GM19351 (cell line): ENCODE data around the gene OTOP1.
"Not testable (repeated sequence)": the region's sequence is repeated elsewhere in the genome, so short reads cannot be mapped to it uniquely, and the experiment has no call there.

Experiments
- ATAC-seq: cut with Tn5 transposase; IDR thresholded peaks from one replicate; pipeline ENCODE4 v1.9.1; 2021; ENCODE audit warnings: mild to moderate bottlenecking, moderate library complexity; ENCODE audit not compliant: unreplicated experiment

Gene OTOP1

GRCh38 chr4:4233610-4234009, 6.9 kb upstream of the OTOP1 start:
- ATAC-seq, result no peak

DNA sequence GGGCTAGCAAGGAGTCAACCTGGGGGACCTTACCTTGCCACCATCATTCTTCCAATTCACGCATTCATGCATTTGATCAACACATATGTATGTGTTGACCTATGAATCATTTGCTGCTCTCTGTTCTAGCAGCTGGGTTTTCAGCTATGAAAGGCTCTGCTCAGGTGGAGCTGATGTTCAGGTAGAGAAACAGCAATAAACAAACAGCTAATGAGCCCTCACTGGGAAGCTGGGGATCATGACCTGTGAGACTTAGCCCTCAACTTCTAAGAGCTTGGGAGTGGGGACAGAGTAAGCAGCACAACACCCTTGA, 1.6 kb upstream of the OTOP1 start:
- no peak for ATAC-seq

DNA sequence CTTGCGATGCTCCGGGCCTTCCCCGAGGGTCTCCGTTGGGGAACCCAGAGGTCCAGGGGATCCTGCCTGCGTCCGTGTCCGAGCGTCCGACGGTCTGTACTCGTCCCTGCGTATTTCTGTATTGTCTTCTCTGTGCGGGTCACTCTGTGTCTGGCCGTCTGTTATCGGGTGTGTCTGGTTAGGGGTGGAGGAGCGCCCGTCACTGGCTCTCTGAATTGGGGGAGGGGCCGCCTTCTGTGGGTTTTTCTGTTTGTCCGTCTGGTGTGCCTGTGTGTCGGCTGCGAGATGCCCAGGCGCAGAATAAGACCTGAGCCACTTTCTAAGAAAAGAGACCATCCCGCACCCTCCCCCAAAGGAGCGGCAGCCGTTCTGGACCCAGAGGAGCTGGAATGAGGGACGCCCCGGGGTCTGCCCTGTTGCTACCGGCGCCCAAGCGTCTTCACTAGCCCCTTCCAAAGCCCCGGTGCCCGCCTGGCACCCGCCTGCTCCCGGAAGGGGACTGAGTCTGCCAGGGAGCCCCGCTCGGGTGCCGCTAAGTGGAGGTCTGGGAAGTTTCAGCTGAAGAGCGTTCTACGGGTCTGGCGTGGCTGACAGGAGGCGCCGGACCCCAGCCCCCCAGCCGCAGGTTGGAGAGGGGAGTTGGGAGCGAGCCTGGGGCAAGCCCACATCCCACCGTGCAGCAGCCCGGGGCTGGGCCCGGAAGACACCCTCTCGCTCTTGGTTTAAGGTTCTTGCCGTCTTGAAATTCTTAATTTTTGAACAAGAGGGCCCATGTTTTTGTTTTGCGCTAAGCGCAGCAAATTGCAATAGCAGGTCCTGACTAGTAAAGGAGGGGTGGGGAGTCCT, 1.0 kb upstream of the OTOP1 start:
- ATAC-seq, result no peak

DNA sequence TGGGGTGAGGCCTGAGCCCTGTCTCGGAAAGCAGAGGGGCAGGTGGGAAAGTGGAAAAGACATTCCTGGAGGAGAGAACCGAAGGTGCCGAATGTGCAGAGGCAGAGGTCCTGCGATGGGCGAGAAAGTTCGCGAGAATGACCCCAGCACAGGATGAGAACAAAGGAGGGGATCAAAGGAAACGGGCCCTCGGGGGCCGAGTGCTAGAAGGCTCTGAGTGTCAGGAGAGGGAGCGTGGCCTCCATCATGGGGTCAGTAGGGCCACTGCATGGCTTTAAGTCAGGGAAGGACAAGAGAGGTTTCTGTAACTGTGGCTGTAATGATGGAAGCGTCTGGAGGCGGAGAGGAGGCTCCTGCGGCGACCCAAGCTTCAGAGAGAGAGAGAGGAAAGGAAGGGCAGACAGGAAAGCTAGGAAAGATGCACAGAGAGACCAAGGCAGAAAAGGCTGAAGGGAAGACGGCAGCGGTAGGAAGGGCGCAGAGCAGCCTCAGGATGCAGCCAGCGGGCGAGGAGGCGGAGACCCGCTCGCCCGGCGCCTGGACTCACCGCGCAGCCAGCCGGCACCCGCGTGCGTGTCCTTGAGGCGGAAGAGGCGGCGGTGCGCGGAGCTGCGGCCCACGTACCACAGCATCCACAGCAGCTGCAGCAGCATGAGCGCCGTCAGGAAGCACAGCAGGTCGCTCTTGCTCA, 669 bp downstream of the OTOP1 start:
- no peak for ATAC-seq

GRCh38 chr4:4217113-4217512, 9.6 kb downstream of the OTOP1 start:
- ATAC-seq, result no peak

DNA sequence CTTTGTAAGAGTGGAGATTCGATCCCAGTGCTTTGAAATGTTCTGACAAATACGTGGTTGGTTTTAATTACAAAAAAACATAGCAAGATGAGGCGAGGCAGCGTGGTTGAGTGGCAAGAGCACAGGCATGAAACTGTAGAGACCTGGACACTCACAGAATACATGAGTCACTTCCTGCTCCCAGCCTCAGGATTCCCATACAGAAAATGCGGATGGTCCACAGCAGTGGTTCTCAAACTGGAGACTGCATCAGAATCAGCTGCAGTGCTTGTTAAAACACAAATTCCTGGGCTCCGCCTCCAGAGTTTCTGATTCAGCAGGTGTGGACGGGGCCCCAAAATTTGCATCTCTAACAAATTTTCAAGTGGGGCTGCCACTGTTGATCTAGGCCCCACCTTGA, 10.1 kb downstream of the OTOP1 start:
- ATAC-seq, result no peak

- ATAC-seq, result not testable (repeated sequence)
Measured at GRCh38 chr4:4213674-4214073, 13.1 kb downstream of the OTOP1 start.

DNA sequence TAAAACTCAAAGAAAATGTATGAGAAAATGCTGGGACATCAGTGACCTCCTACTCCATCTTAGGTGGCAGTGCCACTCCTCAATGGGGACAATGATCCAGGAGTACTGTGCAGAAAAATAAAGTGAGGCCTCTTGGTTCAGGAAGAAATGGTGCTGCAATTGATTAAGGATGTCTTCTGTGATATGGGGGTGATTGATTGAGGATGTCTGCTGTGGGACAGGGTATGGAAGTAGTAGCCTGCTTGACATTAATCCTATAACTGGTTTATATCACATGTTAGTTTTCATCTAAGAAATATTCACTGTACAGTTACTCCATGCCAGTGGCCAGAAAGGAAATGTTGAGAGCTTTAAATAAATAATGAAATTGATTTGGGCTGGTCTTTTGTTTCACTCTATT, 20.5 kb downstream of the OTOP1 start:
- ATAC-seq, result no peak

GRCh38 chr4:4204401-4204745, 22.4 kb downstream of the OTOP1 start:
- no peak for ATAC-seq

GRCh38 chr4:4203688-4204400, 22.9 kb downstream of the OTOP1 start:
- no peak for ATAC-seq

- ATAC-seq, result no peak
Measured at GRCh38 chr4:4202510-4202909, 24.2 kb downstream of the OTOP1 start.

- no peak for ATAC-seq
Measured at GRCh38 chr4:4200624-4201023, 26.1 kb downstream of the OTOP1 start.

DNA sequence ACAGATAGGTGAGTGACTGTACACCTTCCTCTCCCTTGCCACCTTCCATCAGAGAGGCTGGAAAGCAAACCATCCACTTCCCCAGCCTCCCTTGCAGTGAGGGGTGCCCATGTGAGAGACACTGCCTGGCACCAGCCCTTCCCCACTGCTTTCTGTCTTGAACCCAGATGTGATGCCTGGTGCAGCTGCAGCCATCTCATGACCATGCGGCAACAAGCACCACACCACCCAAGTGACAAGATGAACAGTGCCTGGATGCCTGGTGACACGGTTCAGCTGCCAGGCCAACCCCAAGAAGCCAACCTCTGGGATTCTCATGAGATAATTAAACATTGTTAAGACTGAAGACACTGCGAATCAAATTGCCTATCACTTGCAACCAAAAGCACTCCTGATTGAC, 31.4 kb downstream of the OTOP1 start:
- no peak for ATAC-seq

GRCh38 chr4:4188557-4188956, 38.2 kb downstream of the OTOP1 start:
- not testable (repeated sequence) for ATAC-seq

DNA sequence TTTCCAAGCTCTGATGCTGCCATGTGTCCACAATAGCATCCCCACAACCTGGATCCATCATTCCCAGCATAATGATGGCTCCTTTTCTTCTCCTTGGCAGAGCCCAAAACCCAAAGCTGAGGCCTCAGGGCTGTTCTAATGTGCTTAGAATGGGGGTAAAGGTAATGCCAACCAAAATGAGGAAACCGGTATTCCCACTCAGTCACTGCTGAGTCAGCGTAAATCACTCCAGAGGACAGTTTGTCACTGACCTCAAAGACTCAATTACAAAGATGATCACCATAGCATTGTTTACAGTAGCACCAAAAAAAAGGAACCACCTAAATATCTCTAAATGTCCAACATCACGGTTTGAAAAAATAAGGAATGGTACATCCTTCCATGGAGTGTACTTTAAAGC, 41.2 kb downstream of the OTOP1 start:
- ATAC-seq, result no peak

GRCh38 chr4:4182835-4183568, 43.7 kb downstream of the OTOP1 start:
- ATAC-seq, result no peak

DNA sequence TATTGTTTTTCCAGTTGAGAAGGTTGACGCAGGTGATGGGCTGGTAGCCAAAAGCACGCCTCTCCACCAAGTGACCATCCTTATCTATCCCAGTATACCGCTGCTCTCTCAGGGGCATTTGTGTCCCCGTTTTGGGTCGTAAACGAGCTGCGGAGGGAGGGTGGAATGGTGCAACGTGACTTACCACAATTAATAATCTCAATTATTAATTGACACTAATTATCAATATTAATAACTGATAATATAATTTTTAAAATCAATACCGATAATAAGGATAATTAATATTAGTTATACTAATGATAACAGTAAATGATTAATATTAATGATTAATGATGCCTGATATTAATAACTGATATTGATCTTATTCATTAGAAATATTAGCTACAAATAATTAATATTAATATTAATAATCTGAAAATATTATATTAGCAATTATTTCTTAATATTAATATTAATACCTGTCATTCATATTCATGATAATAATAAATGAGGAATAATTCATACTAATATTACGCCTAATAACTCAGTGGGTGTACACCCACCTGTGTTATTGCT, 56.1 kb downstream of the OTOP1 start:
- ATAC-seq, result no peak

DNA sequence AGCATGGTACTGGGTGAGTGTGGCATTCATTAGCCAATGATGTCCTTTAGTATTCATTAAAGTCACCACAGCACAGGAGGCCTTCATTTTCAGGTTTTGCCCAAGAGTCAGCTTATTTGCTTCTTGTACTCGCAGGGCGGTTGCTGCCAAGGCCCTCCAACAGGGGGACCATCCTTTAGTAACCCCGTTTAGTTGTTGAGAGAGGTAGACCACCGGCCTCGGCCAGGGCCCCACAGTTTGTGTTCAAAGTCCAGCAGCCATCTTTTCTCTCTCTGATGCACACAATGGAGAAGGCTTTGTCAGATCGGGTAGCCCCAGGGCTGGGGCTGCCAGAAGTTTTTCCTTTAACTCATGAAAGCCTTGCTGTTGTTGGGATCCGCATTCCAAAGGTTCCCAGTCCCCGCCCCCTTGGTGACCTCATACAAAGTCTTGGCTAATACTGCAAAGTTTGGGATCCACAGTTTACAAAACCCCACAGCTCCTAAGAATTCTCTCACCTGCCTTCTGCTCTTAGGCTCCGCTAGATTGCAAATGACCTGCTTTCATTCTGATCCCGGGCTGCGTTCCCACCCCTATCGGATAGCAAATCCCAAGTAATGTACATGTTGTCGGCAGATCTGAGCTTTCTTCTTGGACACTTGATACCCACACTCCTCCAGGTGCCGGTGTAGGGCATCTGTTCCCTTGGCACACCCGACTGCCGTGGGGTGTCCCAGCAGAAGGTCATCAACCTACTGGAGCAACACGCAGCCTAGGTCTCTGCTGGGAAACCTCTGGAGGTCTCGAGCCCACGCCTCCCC, 58.5 kb downstream of the OTOP1 start:
- not testable (repeated sequence) for ATAC-seq

GRCh38 chr4:4166986-4167385, 59.7 kb downstream of the OTOP1 start:
- ATAC-seq, result not testable (repeated sequence)

GRCh38 chr4:4165701-4166392, 60.9 kb downstream of the OTOP1 start:
- ATAC-seq, result not testable (repeated sequence)
